Stimulated activated CD8-positive, alpha-beta memory T cell treated with anti-CD3 and anti-CD28 coated beads, Interleukin-7, amount 100 ng/mL, for 48 hours (primary cell): ENCODE measurements around the gene UBE2N.

ENCODE experiments used
- DNase-seq, 2 donors: peaks; one replicate each; pipeline ENCODE4 v3.0.0-alpha.2; 2020; ENCODE audit warnings: low read depth in 1 of 2; ENCODE audit errors: extremely low read depth in 1 of 2

The UBE2N gene

DNA sequence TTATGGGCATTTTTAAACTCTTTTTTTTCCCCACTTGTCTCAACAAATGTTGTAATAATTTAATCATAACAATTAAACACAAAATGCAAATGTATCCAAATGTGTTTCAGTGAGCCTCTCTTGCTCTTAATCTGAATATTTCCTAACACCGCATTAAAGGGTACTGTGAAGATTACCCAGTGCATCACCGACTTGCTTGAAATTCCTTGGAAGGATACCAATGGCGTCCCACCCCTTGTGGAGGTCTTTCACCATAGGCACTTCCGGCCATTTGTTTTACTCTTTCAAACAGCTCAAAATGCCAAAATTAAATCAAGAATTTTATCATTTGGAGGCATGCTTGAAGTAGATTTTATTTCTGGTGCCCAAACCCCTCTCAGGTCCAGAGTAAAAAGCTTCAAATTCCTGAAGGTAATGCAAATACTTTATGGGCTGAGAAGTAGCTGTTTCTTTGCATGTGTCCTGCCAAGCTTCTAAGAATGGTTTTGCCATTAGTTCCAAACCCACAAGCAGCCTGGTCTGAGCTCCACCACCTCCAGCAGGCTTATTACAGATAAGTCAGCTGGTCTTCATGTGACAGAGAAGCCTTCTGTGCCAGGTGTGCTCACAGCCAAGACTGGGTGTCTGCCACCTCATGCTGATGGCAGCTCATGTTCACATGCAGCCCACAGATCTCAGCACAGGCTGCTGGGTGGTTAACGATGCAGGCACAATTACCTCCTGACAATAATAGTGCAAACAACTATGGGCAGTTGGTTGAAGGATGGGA lies 80.4 kb downstream of the UBE2N start:
- no peak for DNase-seq

DNA sequence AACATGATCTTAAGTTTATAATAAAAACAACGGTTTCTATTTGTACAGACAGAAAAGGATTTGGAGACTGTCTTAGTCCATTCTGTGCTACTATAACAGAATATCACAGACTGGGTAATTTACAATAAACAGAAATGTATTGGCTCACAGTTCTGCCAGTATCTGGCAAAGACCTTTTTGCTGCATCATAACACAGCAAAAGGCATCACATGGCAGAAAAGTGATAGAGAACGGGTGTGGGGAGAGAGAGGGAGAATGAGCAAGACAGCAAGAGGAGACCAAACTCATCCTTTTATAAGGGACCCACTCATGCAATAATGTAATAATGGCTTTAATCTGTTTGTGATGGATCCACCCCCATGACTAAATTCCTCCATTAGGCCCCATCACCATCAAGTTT lies 81.1 kb downstream of the UBE2N start:
- no peak for DNase-seq

GRCh38 chr12:93358821-93359220 lies 82.9 kb downstream of the UBE2N start:
- no peak for DNase-seq

- no peak for DNase-seq
These were observed 83.7 kb downstream of the UBE2N start for GRCh38 chr12:93358058-93358457.

- no peak for DNase-seq
These were observed 85.5 kb downstream of the UBE2N start for GRCh38 chr12:93356214-93356613.
